ENCODE data around the gene PPP1R27. TPM values are rescaled to one million over a fixed set of nuclear protein-coding genes. Genes with fewer than 3 reads are reported as not detected.

PPP1R27 gene, protein sequence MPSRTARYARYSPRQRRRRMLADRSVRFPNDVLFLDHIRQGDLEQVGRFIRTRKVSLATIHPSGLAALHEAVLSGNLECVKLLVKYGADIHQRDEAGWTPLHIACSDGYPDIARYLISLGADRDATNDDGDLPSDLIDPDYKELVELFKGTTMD
- polyA plus RNA-seq (2012; ENCODE audit: missing spikeins), result 0.68 TPM

DNA sequence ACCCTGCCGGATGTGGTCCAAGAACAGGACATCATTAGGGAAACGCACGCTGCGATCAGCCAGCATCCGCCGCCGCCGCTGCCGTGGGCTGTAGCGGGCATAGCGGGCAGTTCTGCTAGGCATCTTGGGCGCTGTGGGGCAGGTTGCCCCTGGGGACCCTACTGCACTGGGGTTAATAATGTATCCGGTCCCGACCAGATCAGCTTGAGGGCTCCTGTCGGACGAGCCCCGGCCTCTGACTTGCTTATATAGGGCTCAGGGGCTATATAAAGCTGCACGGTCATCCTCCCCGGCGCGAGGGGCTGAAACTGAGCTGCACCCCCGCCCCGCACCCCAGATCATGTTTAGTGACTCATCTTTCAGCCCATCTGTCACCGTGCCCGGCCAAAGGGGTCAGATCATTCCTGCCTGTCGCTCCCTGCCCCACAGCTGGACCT is at the start of gene PPP1R27:
Gene PPP1R27, minus strand, starts transcription at position 220 of the 437 bp plus-strand sequence. Its CDS starts 97 bp downstream, at position 123.
- no peak for FAIRE-seq
- DNase-seq (ENCODE audit: insufficient read length), result no peak
- TF ChIP-seq POLR2A (IDR thresholded peaks at IDR 0.05; ENCODE audit: low read depth, low read length), result no peak
- TF ChIP-seq POLR2AphosphoS5 (IDR thresholded peaks at IDR 0.05; ENCODE audit: low read depth, low read length), result no peak
- no peak for TF ChIP-seq TAF1 (IDR thresholded peaks at IDR 0.05; ENCODE audit: borderline replicate concordance, low read depth, low read length)

DNA sequence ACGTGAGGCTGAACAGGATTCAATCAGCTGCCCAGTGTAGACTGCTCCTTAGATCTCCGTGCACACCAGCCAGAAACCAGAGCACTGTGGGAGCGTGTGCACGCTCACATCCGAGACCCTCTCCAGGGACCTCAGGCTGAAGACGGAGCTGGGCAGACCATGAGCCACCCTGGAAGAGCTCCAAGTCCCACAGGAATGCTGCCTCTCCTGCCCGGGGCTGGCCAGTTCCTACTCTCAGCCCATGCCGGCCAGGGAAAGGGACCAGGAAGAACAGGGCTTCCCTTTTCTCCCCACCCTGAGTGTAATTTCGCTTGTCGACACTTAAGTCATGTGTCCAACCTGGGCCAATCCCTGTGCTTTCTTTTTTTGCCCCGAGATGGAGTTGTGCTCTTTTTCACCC is 49.7 kb upstream of the PPP1R27 start:
- FAIRE-seq, result no peak
- DNase-seq (ENCODE audit: insufficient read length), result no peak
- TF ChIP-seq TAF1 (IDR thresholded peaks at IDR 0.05; ENCODE audit: borderline replicate concordance, low read depth, low read length), result no peak
- TF ChIP-seq POLR2A (IDR thresholded peaks at IDR 0.05; ENCODE audit: low read depth, low read length), result no peak
- TF ChIP-seq POLR2AphosphoS5 (IDR thresholded peaks at IDR 0.05; ENCODE audit: low read depth, low read length), result no peak

DNA sequence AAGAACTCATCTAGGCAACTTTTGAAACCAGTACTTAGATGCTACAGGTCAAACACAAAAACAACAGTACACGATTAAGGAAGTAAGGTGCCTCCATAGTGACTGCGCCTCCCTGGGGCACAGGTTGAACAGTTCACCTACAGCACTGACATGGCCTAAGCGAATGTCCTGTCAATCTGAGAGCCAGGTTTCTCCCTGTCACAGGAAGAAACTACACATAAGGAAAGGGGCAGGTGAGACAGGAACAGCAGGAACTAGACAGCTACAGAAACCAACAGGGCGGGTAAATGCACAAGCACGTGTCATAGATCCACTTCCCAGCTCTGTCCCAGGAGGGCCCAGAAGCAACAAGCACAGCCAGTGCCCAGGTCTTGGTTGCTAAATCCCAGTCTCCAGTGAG is 44.3 kb upstream of the PPP1R27 start:
- TF ChIP-seq POLR2AphosphoS5 (IDR thresholded peaks at IDR 0.05; ENCODE audit: low read depth, low read length) (no peak), POLR2A (IDR thresholded peaks at IDR 0.05; ENCODE audit: low read depth, low read length) (no peak), TAF1 (IDR thresholded peaks at IDR 0.05; ENCODE audit: borderline replicate concordance, low read depth, low read length) (no peak)
- no peak for FAIRE-seq
- no peak for DNase-seq (ENCODE audit: insufficient read length)

DNA sequence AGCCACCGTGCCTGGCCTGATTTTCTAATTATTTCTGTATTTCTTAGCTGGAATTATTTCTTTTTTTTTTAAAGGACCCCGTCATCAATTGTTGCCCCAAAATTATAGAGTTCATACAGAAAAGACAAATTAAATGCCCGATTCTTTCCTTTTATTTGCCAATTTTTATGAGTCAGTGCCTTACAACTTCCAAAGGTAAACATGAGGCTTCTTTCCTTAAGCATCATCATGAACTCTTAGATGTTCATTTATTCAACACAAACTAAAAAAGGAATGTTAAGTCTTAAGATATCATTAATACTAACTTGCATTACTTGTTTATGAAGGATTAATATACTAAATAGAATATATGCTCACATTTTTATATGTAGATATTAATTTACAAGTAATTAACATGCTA is 43.4 kb upstream of the PPP1R27 start:
- FAIRE-seq, result no peak
- TF ChIP-seq POLR2AphosphoS5 (IDR thresholded peaks at IDR 0.05; ENCODE audit: low read depth, low read length), result no peak
- TF ChIP-seq POLR2A (IDR thresholded peaks at IDR 0.05; ENCODE audit: low read depth, low read length), result no peak
- TF ChIP-seq TAF1 (IDR thresholded peaks at IDR 0.05; ENCODE audit: borderline replicate concordance, low read depth, low read length), result no peak
- no peak for DNase-seq (ENCODE audit: insufficient read length)

DNA sequence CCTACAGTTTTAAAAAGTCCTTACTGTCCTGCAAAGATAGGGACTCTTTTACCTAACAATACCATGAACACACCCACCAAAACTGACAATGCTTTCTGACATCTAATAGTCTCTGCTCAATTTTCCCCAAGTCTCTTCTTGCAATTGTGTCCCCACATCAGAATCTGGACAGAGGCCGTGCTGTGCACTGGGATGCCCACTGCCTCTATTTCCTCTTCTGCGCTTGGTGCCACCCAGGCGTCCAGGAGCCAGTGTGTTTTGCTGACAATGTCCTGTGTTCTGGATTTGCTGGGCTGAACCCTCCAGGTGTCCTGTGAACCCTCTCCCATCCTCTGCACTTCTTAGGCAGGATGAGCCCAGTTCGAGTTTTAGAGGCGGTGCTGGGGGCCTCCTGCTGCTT is 42.7 kb upstream of the PPP1R27 start:
- no peak for TF ChIP-seq TAF1 (IDR thresholded peaks at IDR 0.05; ENCODE audit: borderline replicate concordance, low read depth, low read length)
- TF ChIP-seq POLR2AphosphoS5 (IDR thresholded peaks at IDR 0.05; ENCODE audit: low read depth, low read length), result peak; percentile 64
- FAIRE-seq, result no peak
- no peak for DNase-seq (ENCODE audit: insufficient read length)

DNA sequence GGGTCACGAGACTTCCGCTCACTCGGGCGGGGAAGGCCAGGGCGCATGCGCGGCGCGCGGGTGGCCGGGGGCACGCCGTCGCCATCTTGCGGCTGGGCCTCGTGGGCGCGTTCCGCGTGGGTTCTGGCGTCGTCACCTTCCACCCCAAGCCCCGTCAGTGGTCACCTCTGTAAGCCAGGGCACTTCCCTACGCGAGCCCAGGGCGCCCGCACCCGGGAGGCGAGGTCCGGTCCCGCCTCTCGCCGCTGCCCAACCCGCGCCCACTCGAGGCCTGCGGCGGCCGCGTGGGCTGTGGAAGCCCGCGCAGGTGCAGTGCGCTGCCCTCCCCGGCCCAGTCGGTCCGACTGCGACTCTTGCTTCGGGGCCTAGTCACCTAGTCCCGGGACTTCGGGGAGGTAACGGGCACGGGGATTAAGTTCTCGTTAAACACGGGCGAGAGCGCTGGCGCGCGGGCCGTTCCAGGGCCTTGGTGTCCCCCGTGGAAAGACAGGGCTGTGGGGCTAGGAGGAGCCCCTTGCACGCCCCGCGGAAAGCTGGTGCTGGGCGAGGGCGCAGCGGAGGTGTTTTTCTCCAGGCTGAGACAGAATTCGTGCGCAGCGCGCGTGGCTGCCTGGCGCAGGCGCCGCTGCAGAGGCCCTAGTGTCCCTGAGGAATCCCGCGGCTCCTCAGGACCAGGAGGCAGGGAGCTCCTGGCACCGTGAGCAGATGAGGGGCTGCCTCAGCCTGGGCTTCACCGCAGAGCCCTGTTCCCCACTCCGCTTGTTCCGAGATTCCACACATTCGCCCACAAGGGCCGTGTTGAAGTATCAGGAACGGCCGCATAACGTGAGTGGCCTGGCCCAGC is 36.8 kb upstream of the PPP1R27 start:
- DNase-seq (ENCODE audit: insufficient read length) (peak; percentile 99), FAIRE-seq (peak; percentile 96)
- TF ChIP-seq POLR2AphosphoS5 (IDR thresholded peaks at IDR 0.05; ENCODE audit: low read depth, low read length) (peak; percentile 69), TAF1 (IDR thresholded peaks at IDR 0.05; ENCODE audit: borderline replicate concordance, low read depth, low read length) (peak; percentile 48; the same call in 1 of the 2 replicates), POLR2A (IDR thresholded peaks at IDR 0.05; ENCODE audit: low read depth, low read length) (peak; percentile 73)

DNA sequence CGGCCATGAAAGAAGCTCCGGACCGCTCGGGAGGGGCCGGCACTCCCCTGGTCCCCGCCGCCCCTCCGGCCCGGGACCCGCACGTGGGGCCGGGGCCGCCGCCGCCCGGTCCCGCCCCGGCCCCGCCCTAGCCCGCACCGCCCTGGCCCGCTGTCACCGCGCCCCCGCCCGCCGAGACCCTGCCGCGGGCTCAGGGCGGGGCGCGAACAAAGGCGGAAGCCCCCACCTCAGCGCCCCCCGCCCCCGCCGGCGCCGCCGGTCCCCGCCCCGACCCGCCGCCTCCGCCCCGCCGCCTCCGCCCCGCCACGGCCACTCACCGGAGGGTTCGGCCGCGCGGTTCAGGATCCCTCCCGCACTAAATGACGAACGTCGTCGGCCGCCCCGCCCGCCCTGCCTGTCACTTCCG is 36.1 kb upstream of the PPP1R27 start, which contains the start of gene ARHGDIA:
Gene ARHGDIA, minus strand, starts transcription at position 357 of the 406 bp plus-strand sequence. CDS start 1,407 bp downstream, outside the sequence.
- no peak for FAIRE-seq
- no peak for TF ChIP-seq POLR2AphosphoS5 (IDR thresholded peaks at IDR 0.05; ENCODE audit: low read depth, low read length)
- DNase-seq (ENCODE audit: insufficient read length), result no peak

DNA sequence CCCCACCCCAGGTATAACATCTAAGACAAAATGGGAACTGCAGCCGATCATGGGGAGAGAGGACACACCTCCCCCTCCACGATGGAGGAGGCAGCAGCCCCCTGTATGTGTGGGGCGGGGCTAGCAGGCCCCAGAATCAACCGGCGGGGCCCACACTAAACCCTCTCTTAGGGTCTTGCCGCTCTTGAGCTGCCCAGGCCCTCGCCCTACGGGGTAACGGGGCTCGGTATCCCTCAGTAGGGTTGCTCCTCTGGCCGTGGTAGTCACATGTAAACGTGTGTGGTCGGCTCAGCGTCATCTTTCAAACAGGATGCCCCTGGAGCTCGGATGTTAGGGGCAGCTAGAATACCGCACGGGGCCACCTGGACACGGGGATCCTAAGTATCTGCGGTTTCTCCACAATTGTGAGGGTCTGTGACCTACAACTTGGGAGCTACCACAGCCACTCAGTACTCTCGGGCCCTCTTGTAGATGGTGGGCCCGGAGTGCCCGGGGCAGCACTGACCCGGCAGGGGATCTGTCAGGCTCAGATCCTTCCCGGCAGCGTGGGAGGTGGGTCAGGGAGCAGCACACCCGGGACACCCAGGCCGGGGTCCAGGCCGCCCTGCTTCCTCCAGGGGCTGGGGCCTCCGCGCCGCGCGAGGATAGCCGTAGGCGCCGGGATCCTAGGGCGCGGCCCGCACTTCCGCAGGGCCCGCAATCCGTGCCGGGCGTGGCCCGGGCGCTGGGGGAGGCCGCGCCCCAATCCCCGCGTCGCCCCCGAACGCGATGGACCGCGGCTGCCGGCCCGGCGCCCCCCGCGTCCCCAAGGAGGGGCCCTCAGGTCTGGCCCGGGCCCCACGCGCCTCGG is 35.5 kb upstream of the PPP1R27 start:
- DNase-seq (ENCODE audit: insufficient read length), result peak; percentile 46
- TF ChIP-seq POLR2AphosphoS5 (IDR thresholded peaks at IDR 0.05; ENCODE audit: low read depth, low read length), result no peak
- peak; percentile 47 for TF ChIP-seq POLR2A (IDR thresholded peaks at IDR 0.05; ENCODE audit: low read depth, low read length)
- no peak for TF ChIP-seq TAF1 (IDR thresholded peaks at IDR 0.05; ENCODE audit: borderline replicate concordance, low read depth, low read length)
- FAIRE-seq, result peak; percentile 30

DNA sequence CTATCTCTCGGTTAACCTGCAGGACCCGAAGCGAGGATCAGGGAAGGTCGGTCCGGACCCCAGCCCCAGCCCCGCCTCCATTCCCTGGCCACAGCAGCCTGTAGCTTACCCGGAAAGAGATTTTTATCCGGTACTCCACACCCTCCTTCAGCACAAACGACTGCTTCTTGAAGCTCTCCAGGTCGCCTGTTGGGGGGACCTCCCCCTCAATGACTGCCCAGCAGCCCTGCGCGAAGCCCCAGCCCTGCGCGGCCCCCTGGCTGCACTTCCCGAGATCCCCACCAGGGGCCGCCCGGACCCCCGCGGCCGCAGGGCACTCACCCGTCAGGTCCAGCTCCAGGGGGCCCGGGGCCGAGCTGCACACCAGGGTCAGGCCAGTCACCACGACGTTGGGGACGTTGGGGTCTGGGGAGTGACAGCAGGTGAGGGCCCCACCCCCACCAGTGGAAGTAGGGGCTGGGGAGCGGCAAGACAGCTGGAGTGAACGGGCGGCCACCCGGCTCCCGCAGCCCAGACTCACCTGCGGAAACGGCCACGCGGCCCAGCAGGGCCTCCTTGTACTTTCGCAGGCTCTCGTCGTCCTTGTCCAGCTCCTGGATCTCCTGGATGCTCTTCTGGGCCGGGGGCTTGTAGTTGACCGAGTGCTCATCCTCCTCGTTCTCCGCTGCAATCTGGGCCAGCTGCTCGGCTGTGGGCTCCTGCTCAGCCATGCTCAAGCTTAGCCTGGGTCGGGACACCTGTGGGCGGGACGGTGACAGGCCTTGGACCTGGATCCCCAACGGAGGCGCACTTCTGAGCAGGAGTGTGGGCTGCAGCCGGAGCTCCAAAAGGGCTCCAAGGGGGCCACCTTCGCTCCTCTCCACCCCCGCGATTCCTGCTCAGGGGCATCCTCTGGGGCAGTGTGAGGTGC is 34.6 kb upstream of the PPP1R27 start:
- FAIRE-seq (no peak), DNase-seq (ENCODE audit: insufficient read length) (peak; percentile 78)
- TF ChIP-seq POLR2A (IDR thresholded peaks at IDR 0.05; ENCODE audit: low read depth, low read length) (peak; percentile 51; the same call in 1 of the 2 replicates), TAF1 (IDR thresholded peaks at IDR 0.05; ENCODE audit: borderline replicate concordance, low read depth, low read length) (no peak), POLR2AphosphoS5 (IDR thresholded peaks at IDR 0.05; ENCODE audit: low read depth, low read length) (peak; percentile 34; the same call in 1 of the 2 replicates)

DNA sequence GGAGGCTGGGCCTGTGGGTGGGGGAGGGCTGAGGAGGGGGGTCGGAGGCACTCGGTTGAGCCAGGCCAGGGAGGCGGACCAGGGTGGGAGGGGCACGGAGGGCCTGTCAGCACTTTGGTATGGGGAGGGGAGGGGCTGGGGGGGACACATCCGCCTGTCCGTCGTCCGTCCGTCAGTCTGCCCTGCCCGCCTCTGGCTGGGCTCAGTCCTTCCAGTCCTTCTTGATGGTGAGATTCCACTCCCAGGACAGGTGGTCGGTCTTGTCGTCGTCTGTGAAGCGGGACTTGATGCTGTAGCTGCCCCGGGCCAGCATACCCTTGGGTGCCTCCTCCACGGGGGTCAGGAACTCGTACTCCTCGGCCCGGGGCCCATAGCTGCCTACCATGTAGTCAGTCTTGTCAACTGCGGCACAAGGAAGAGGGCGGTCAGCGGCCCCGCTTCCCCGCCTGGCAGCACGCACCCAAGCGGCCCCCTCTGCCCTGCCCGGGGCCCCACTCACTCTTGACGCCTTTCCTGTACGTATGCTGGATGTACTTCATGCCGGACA is 33.9 kb upstream of the PPP1R27 start:
- TF ChIP-seq POLR2AphosphoS5 (IDR thresholded peaks at IDR 0.05; ENCODE audit: low read depth, low read length), result no peak; the same call in 1 of the 2 replicates
- TF ChIP-seq POLR2A (IDR thresholded peaks at IDR 0.05; ENCODE audit: low read depth, low read length), result 0 out of 2 replicates have a peak, but pooled peaks have one; percentile 0
- peak; percentile 6 for DNase-seq (ENCODE audit: insufficient read length)
- FAIRE-seq, result no peak

All from GM12892 (cell line).